Activated T-helper 2 cell treated with anti-CD3 and anti-CD28 coated beads, Interferon-gamma antibody, Interleukin-2, Interleukin-4, amounts not matched to agents 10 μg/mL and 5 μg/mL and 100 μg/mL, durations not matched to agents 14 hours and 24 hours and 36 hours (primary cell): Measurements from ENCODE around the gene HINT3. TPM values are rescaled to one million over a fixed set of nuclear protein-coding genes. Genes with fewer than 3 reads are reported as not detected.

Experiments used
- DNase-seq: peaks from one replicate; pipeline ENCODE4 v3.0.0; 2021; ENCODE audit warnings: low spot score
- H3K27ac Mint-ChIP-seq: one replicate; pipeline ENCODE4 v1.8.0; 2021; ENCODE audit warnings: mixed read lengths
- H3K27me3 Mint-ChIP-seq: one replicate; pipeline ENCODE4 v1.8.0; 2021; ENCODE audit warnings: low read depth, mixed read lengths
- H3K36me3 Mint-ChIP-seq: one replicate; pipeline ENCODE4 v1.8.0; 2021; ENCODE audit warnings: low read depth, mixed read lengths
- H3K4me1 Mint-ChIP-seq: one replicate; pipeline ENCODE4 v1.8.0; 2021; ENCODE audit warnings: low read depth, mixed read lengths
- H3K4me3 Mint-ChIP-seq: one replicate; pipeline ENCODE4 v1.8.0; 2021; ENCODE audit warnings: low read depth, mild to moderate bottlenecking, moderate library complexity, mixed read lengths
- H3K9me3 Mint-ChIP-seq: one replicate; pipeline ENCODE4 v1.8.0; 2021; ENCODE audit warnings: mixed read lengths
- intact Hi-C: fragments of 100-400 bp; cut with micrococcal nuclease; formaldehyde crosslinking; loops from one replicate; pipeline ENCODE4 v1.15.1; 2023
- total RNA-seq: library from RNA; stranded (reverse); gene quantifications from 2 replicates; pipeline ENCODE4 v1.2.3, GENCODE V29; 2022

HINT3 gene
- total RNA-seq, 1 donor from 2014 or later = 7.9 TPM

GRCh38 chr6:125979101-125979500 lies 22.5 kb downstream of the HINT3 start:
- Mint-ChIP-seq H3K4me3 (no peak overlapping the region), H3K9me3 (no peaks in the 10 kb centered on the region), H3K27me3 (no peaks in the 10 kb centered on the region), H3K36me3 (peaks cover 10% of the 10 kb centered on the region), H3K27ac (no peak overlapping the region), H3K4me1 (peaks cover 6% of the 10 kb centered on the region)
- intact Hi-C loops = no loop called here
- no peak for DNase-seq

GRCh38 chr6:125981571-125982185 lies 25.1 kb downstream of the HINT3 start:
- Mint-ChIP-seq H3K36me3 (peaks cover 4% of the 10 kb centered on the region), H3K4me1 (peaks cover 3% of the 10 kb centered on the region), H3K27ac (no peak overlapping the region), H3K9me3 (no peaks in the 10 kb centered on the region), H3K27me3 (no peaks in the 10 kb centered on the region), H3K4me3 (no peak overlapping the region)
- DNase-seq = no peak
- intact Hi-C loops = no loop called here

GRCh38 chr6:125983246-125983945 lies 26.8 kb downstream of the HINT3 start:
- no peak for DNase-seq
- Mint-ChIP-seq H3K27me3 (no peaks in the 10 kb centered on the region), H3K36me3 (no peaks in the 10 kb centered on the region), H3K4me3 (no peak overlapping the region), H3K27ac (no peak overlapping the region), H3K9me3 (no peaks in the 10 kb centered on the region), H3K4me1 (peaks cover 3% of the 10 kb centered on the region)
- intact Hi-C loops = no loop called here

GRCh38 chr6:125984311-125984710 lies 27.7 kb downstream of the HINT3 start:
- Mint-ChIP-seq H3K4me3 (no peak overlapping the region), H3K27me3 (no peaks in the 10 kb centered on the region), H3K36me3 (no peaks in the 10 kb centered on the region), H3K27ac (no peak overlapping the region), H3K9me3 (no peaks in the 10 kb centered on the region), H3K4me1 (peaks cover 3% of the 10 kb centered on the region)
- intact Hi-C loops = no loop called here
- DNase-seq = no peak

GRCh38 chr6:125985522-125985921 lies 29.0 kb downstream of the HINT3 start:
- no peak for DNase-seq
- Mint-ChIP-seq H3K27me3 (no peaks in the 10 kb centered on the region), H3K4me1 (peaks cover 8% of the 10 kb centered on the region), H3K27ac (no peak overlapping the region), H3K36me3 (no peaks in the 10 kb centered on the region), H3K9me3 (no peaks in the 10 kb centered on the region), H3K4me3 (peak overlapping the region; percentile 9)
- intact Hi-C loops = loop anchor here (5.0 kb wide), 1 partner anchor 357 kb away; the partner anchor contains the start of gene CENPW

- intact Hi-C loops = loop anchor here (1.0 to 5.0 kb wide), 3 partner anchors 29 to 356 kb away; partner anchors contain the start of genes CENPW and HINT3
These were observed 29.4 kb downstream of the HINT3 start for GRCh38 chr6:125985979-125986300.

GRCh38 chr6:125986301-125987025 lies 29.9 kb downstream of the HINT3 start, which contains the start of gene TRMT11:
TSS of gene TRMT11 (plus strand) at chr6:125986540. CDS start at chr6:125986551, 11 bp downstream.
- Mint-ChIP-seq H3K4me3 (peak within 1 kb of the TSS; percentile 9), H3K27ac (no peak within 1 kb of the TSS)

More at GRCh38 chr6:125985979-125986300, 29.4 kb downstream of the HINT3 start:
- Mint-ChIP-seq H3K27me3 (no peaks in the 10 kb centered on the region), H3K36me3 (no peaks in the 10 kb centered on the region), H3K9me3 (no peaks in the 10 kb centered on the region), H3K27ac (no peak overlapping the region), H3K4me1 (peaks cover 9% of the 10 kb centered on the region), H3K4me3 (no peak overlapping the region)
- DNase-seq = no peak

GRCh38 chr6:125987026-125987617 lies 30.6 kb downstream of the HINT3 start:
- intact Hi-C loops = loop anchor here (2.0 to 5.0 kb wide), 2 partner anchors 30 to 355 kb away; partner anchors contain the start of genes CENPW and HINT3
- Mint-ChIP-seq H3K27ac (no peak overlapping the region), H3K27me3 (no peaks in the 10 kb centered on the region), H3K4me1 (peaks cover 9% of the 10 kb centered on the region), H3K9me3 (no peaks in the 10 kb centered on the region), H3K4me3 (no peak overlapping the region), H3K36me3 (no peaks in the 10 kb centered on the region)
- peak; percentile 10 for DNase-seq

More at GRCh38 chr6:125986301-125987025, 29.9 kb downstream of the HINT3 start, which contains the start of gene TRMT11:
- no peaks in the 10 kb centered on the region for H3K27me3 Mint-ChIP-seq
- intact Hi-C loops = loop anchor here (1.0 to 5.0 kb wide), 3 partner anchors 30 to 356 kb away; partner anchors contain the start of genes CENPW and HINT3
- DNase-seq = peak; percentile 69
- H3K36me3 Mint-ChIP-seq = no peaks in the 10 kb centered on the region
- peaks cover 9% of the 10 kb centered on the region for H3K4me1 Mint-ChIP-seq
- no peaks in the 10 kb centered on the region for H3K9me3 Mint-ChIP-seq

- H3K4me1 Mint-ChIP-seq = peaks cover 9% of the 10 kb centered on the region
- H3K36me3 Mint-ChIP-seq = no peaks in the 10 kb centered on the region
- DNase-seq = no peak
- no peak overlapping the region for H3K27ac Mint-ChIP-seq
- intact Hi-C loops = loop anchor here (5.0 kb wide), 1 partner anchor 354 kb away; the partner anchor contains the start of gene CENPW
- H3K27me3 Mint-ChIP-seq = no peaks in the 10 kb centered on the region
- H3K9me3 Mint-ChIP-seq = no peaks in the 10 kb centered on the region
- H3K4me3 Mint-ChIP-seq = no peak overlapping the region
These were observed 31.7 kb downstream of the HINT3 start for GRCh38 chr6:125988280-125988679.

- H3K9me3 Mint-ChIP-seq = no peaks in the 10 kb centered on the region
- H3K4me3 Mint-ChIP-seq = no peak overlapping the region
- H3K27ac Mint-ChIP-seq = no peak overlapping the region
- H3K27me3 Mint-ChIP-seq = no peaks in the 10 kb centered on the region
- no peaks in the 10 kb centered on the region for H3K36me3 Mint-ChIP-seq
- no peak for DNase-seq
- intact Hi-C loops = loop anchor here (5.0 to 10.0 kb wide), 2 partner anchors 353 to 435 kb away; partner anchors contain the start of gene CENPW
- peaks cover 13% of the 10 kb centered on the region for H3K4me1 Mint-ChIP-seq
These were observed 33.1 kb downstream of the HINT3 start for GRCh38 chr6:125989631-125990030.

- Mint-ChIP-seq H3K27me3 (no peaks in the 10 kb centered on the region), H3K9me3 (no peaks in the 10 kb centered on the region), H3K4me3 (no peak overlapping the region), H3K27ac (no peak overlapping the region), H3K4me1 (peaks cover 18% of the 10 kb centered on the region), H3K36me3 (peaks cover 4% of the 10 kb centered on the region)
- intact Hi-C loops = loop anchor here (10.0 kb wide), 1 partner anchor 433 kb away; no protein-coding TSS in a partner anchor
- DNase-seq = no peak
These were observed 35.1 kb downstream of the HINT3 start for GRCh38 chr6:125991653-125992052.
